VCaP (cell line): ENCODE measurements around the gene STRA6.
A peak's percentile ranks its signal among the peaks of the same experiment; 100 is the strongest.

Source experiments
- H3K27ac ChIP-seq: fragments of 450-650 bp; 2 replicates; pipeline ENCODE4 v1.5.1; 2017
- CTCF ChIP-seq: fragments of 450-650 bp; conservative IDR thresholded peaks from 2 replicates; pipeline ENCODE4 v1.5.1; 2017; ENCODE audit warnings: mild to moderate bottlenecking, moderate library complexity

Gene STRA6

GRCh38 chr15:74159773-74160172 is 42.8 kb downstream of the STRA6 start:
- H3K27ac ChIP-seq: no peak overlapping the region
- no peak for TF ChIP-seq CTCF

- TF ChIP-seq CTCF: no peak
Measured at GRCh38 chr15:74158855-74159650, 43.5 kb downstream of the STRA6 start.

GRCh38 chr15:74157868-74158827 is 44.4 kb downstream of the STRA6 start:
- no peak for TF ChIP-seq CTCF
- peak overlapping the region; percentile 17; the same call in 1 of the 2 replicates for H3K27ac ChIP-seq

More at GRCh38 chr15:74158855-74159650, 43.5 kb downstream of the STRA6 start:
- H3K27ac ChIP-seq: no peak overlapping the region

GRCh38 chr15:74156678-74157411 is 45.7 kb downstream of the STRA6 start:
- TF ChIP-seq CTCF: no peak
- H3K27ac ChIP-seq: peak overlapping the region; percentile 17; the same call in 1 of the 2 replicates

GRCh38 chr15:74155766-74156417 is 46.7 kb downstream of the STRA6 start:
- no peak for TF ChIP-seq CTCF
- no peak overlapping the region for H3K27ac ChIP-seq

- no peak overlapping the region for H3K27ac ChIP-seq
- no peak for TF ChIP-seq CTCF
Measured at GRCh38 chr15:74147051-74147450, 55.5 kb downstream of the STRA6 start.
